Adrenal gland (tissue), 12 donors: ENCODE data around the gene MAPK10. TPM values are rescaled to one million over a fixed set of nuclear protein-coding genes. Genes with fewer than 3 reads are reported as not detected.

ENCODE experiments used
- DNase-seq, 7 donors: peaks; one replicate each; pipeline ENCODE4 v3.0.0-alpha.2; 2019 to 2020
- H3K27ac ChIP-seq, 5 donors: fragments of 200-600 bp; sonication (generic) in 4 of 5; 1 replicate in 3 of 5; 2 replicates in 2 of 5; pipeline versions ENCODE4 v1.5.1 to v1.8.0; 2016 to 2020; ENCODE audit warnings: mild to moderate bottlenecking in 1 of 5
- H3K27me3 ChIP-seq: fragments of 200-600 bp; 2 replicates; pipeline ENCODE4 v1.8.0; 2021
- H3K36me3 ChIP-seq, 2 donors: fragments of 200-600 bp; replicated peaks in 1 of 2; 1 replicate in 1 of 2; 2 replicates in 1 of 2; pipeline versions ENCODE4 v1.5.1 to v1.8.0; 2018 to 2022
- H3K4me1 ChIP-seq, 2 donors: fragments of 200-600 bp; replicated peaks in 1 of 2; 1 replicate in 1 of 2; 2 replicates in 1 of 2; pipeline versions ENCODE4 v1.5.1 to v1.8.0; 2018 to 2021
- H3K4me3 ChIP-seq, 4 donors: fragments of 200-600 bp; sonication (generic) in 3 of 4; one replicate each; pipeline ENCODE4 v1.5.1; 2016 to 2018
- H3K9me3 ChIP-seq, 3 donors: fragments of 200-600 bp; sonication (generic) in 1 of 3; replicated peaks in 1 of 3; 1 replicate in 2 of 3; 2 replicates in 1 of 3; pipeline versions ENCODE4 v1.5.1 to v1.8.0; 2016 to 2021
- POLR2A ChIP-seq, 2 donors: fragments of 450-650 bp; IDR thresholded peaks; one replicate each; pipeline ENCODE4 v1.6.1; 2017; ENCODE audit warnings: antibody characterized with exemption in 2 of 2, mild to moderate bottlenecking in 2 of 2, moderate library complexity in 1 of 2
- WGBS, 4 donors: extraction: QIAGEN DNeasy Blood & Tissue Kit in 2 of 4; methylation state at CpG; one replicate each; pipeline versions ENCODE4 v1.1.5 to v1.1.7; 2013 to 2017; 5-methylcytosine and 5-hydroxymethylcytosine counted together
- intact Hi-C, 2 donors: fragments of 100-400 bp; cut with DNase I; formaldehyde crosslinking; loops; one replicate each; pipeline versions ENCODE4 v1.14.1 to v1.15.0; 2022 to 2023
- polyA plus RNA-seq, 3 donors: library from polyadenylated mRNA; stranded (reverse); fragments of 200-250 nt in 2 of 3; fragments of 350-450 nt in 1 of 3; fragmentation: Illumina TruSeq in 1 of 3; extraction: RNeasy Lipid Tissue Mini Kit (QIAGEN cat#74804) in 1 of 3; gene quantifications; one replicate each; pipeline ENCODE4 v1.2.3, GENCODE V29; 2013 to 2014
- total RNA-seq, 9 donors: library from RNA; depleted of rRNA in 4 of 9; stranded (reverse); fragments of >200 nt in 4 of 9; fragments of 120-200 nt in 1 of 9; fragmentation: NEBNext Ultra II Directional in 1 of 9; extraction: Animal tissue kit (Norgen Biotek cat#: 25700) in 1 of 9; gene quantifications; one replicate each; pipeline versions ENCODE4 v1.1.0 to v1.2.4, GENCODE V29; 2013 to 2023
- TF ChIP-seq, protein P1 (sequence below), 6 experiments: fragments of 450-650 bp in 4 of 6; fragments of 200-600 bp in 2 of 6; sonication (generic) in 1 of 6; IDR thresholded peaks; 1 replicate in 5 of 6; 2 replicates in 1 of 6; pipeline versions ENCODE4 v1.5.1 to v1.8.0; 2016 to 2021; ENCODE audit warnings: antibody characterized with exemption in 6 of 6, mild to moderate bottlenecking in 2 of 6, moderate library complexity in 1 of 6
- donor health status: healthy with polysubstance abuse.
- donor health status: Bipolar disorder and iron deficiency.
- donor health status: DM: yes; HTN: yes; CAD: no.
- donor health status: DM: no; HTN: no; CAD: no.
- donor health status: DM: no; HTN: no; CAD: no.
- donor health status: DM: yes; HTN: yes; CAD: no.

The MAPK10 gene
- total and polyA plus RNA-seq, 12 donors = 11.6 to 160 (median 42.1) TPM

DNA sequence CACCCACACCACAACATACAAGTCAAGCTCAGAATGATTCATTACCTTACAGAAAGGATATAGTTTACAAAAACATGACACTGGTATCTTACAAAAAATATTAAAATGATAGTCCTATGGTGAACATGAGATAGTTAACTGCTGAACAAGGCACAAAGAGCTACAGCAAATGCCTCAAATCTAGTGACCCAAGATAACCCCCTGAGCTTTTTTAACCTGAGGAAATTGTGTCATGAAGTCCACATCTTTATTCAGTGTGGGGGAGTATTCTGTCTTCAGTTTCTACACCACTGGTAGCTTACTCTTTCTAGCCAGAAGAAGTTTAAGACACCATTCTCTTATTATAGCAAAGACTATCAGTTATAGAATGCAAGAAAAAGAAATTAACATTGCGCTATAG is 218.7 kb downstream of the MAPK10 start:
- Histone ChIP-seq H3K36me3 (no peaks in the 10 kb centered on the region), H3K4me3 (no peak overlapping the region), H3K27me3 (no peaks in the 10 kb centered on the region), H3K4me1 (peaks cover 0 to 4% of the 10 kb centered on the region in 2 donors), H3K9me3 (no peaks in the 10 kb centered on the region), H3K27ac (no peak overlapping the region)
- no peak for DNase-seq
- WGBS, 4 donors = 97 to 100% (median 99%) methylated on average over 1 of the region's 1 CpG
- intact Hi-C loops = no loop called here
- no peak for TF ChIP-seq POLR2A (IDR thresholded peaks at IDR 0.05)
- TF ChIP-seq, protein P1, sequence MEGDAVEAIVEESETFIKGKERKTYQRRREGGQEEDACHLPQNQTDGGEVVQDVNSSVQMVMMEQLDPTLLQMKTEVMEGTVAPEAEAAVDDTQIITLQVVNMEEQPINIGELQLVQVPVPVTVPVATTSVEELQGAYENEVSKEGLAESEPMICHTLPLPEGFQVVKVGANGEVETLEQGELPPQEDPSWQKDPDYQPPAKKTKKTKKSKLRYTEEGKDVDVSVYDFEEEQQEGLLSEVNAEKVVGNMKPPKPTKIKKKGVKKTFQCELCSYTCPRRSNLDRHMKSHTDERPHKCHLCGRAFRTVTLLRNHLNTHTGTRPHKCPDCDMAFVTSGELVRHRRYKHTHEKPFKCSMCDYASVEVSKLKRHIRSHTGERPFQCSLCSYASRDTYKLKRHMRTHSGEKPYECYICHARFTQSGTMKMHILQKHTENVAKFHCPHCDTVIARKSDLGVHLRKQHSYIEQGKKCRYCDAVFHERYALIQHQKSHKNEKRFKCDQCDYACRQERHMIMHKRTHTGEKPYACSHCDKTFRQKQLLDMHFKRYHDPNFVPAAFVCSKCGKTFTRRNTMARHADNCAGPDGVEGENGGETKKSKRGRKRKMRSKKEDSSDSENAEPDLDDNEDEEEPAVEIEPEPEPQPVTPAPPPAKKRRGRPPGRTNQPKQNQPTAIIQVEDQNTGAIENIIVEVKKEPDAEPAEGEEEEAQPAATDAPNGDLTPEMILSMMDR (IDR thresholded peaks at IDR 0.05) = no peak

DNA sequence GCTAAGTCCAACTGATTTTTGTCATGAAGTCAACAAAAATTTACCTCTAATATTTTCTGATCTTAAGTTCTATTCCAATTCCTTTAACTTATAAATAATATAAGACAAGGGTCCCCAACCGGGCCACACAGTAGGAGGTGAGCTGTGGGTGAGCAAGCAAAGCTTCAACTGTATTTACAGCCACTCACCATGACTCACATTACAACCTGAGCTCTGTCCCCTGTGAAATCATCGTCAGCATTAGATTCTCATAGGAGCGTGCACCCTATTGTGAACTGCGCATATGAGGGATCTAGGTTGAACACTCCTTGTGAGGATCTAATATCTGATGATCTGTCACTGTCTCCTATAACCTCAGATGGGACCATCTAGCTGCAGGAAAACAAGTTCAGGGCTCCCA is 227.4 kb downstream of the MAPK10 start:
- Histone ChIP-seq H3K27ac (no peak overlapping the region), H3K4me1 (no peaks in the 10 kb centered on the region), H3K27me3 (no peaks in the 10 kb centered on the region), H3K4me3 (no peak overlapping the region), H3K36me3 (no peaks in the 10 kb centered on the region), H3K9me3 (no peaks in the 10 kb centered on the region)
- TF ChIP-seq, protein P1 (IDR thresholded peaks at IDR 0.05) = no peak
- no peak for TF ChIP-seq POLR2A (IDR thresholded peaks at IDR 0.05)
- intact Hi-C loops = no loop called here
- 93 to 97% (median 95%) methylated on average over 4 of the region's 4 CpGs for WGBS, 4 donors
- no peak for DNase-seq

DNA sequence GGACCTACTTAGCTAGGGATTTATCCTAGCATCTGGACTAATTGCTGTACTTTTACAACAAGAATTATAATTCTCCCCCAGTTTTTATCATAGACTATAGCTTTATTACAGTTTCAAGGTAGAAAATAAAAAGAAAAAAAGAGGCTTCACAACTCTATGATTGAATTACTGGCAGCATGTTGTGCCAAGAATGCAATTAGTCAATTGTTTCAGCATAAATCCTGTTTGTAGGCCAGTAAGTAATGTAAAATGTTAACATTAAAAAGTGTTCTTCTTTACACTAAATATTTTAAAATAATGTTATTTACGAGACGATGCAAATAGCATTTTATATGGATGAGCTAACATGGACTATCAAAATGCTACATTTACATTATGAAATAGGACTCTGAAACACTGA is 228.4 kb downstream of the MAPK10 start:
- H3K4me1 ChIP-seq = no peaks in the 10 kb centered on the region
- no peak for DNase-seq
- no peak for TF ChIP-seq POLR2A (IDR thresholded peaks at IDR 0.05)
- TF ChIP-seq, protein P1 (IDR thresholded peaks at IDR 0.05) = no peak
- 88 to 94% (median 91%) methylated on average over 2 of the region's 2 CpGs for WGBS, 4 donors
- intact Hi-C loops = no loop called here
- H3K36me3 ChIP-seq = no peaks in the 10 kb centered on the region
- no peak overlapping the region for H3K27ac ChIP-seq
- no peaks in the 10 kb centered on the region for H3K9me3 ChIP-seq
- H3K27me3 ChIP-seq = no peaks in the 10 kb centered on the region
- no peak overlapping the region for H3K4me3 ChIP-seq

DNA sequence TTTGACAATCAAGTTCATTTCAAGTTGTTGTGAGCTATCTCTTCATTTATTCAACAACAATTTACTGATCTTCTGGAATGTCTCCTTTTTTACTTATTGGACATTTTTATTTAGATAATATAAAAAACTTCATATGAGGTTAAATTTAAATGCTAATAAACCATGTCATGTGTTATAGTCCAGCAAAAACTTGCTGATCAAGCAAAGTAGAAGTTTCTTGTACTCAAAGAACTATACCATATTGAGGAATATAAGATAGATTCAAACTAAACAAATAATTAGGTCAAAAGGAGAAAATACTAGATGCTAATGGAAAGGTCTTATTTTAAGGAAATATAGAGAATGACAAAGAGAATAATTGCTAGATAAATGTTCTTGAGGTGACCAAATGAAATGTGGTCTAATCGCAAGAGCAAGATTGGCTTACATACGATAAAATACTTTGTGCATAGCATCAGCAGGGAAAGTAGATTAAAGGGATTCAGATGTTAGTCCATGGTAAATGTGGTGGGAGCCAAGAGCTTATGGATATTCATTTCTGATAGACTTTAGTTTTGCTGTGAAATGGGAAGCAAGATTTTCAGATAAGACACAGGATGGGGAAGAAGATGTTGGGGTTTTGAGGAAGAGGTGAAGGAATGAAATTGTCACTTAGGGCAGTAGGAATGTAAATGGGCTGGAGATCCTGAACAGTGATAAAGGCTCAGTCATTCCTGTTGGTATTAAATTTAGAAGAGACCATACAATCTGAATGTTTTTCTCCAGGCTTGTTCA is 229.5 kb downstream of the MAPK10 start:
- no peaks in the 10 kb centered on the region for H3K36me3 ChIP-seq
- 91 to 96% (median 95%) methylated on average over 2 of the region's 2 CpGs for WGBS, 4 donors
- no peak overlapping the region for H3K27ac ChIP-seq
- no peaks in the 10 kb centered on the region for H3K27me3 ChIP-seq
- intact Hi-C loops = no loop called here
- no peak for DNase-seq
- no peaks in the 10 kb centered on the region for H3K4me1 ChIP-seq
- no peak overlapping the region for H3K4me3 ChIP-seq
- no peaks in the 10 kb centered on the region for H3K9me3 ChIP-seq
- TF ChIP-seq POLR2A (IDR thresholded peaks at IDR 0.05) = no peak
- TF ChIP-seq, protein P1 (IDR thresholded peaks at IDR 0.05) = no peak
